ENCODE measurements around the gene PRRC2C. TPM values are rescaled to one million over a fixed set of nuclear protein-coding genes. Genes with fewer than 3 reads are reported as not detected.

The PRRC2C gene
- total and polyA plus RNA-seq, 2 experiments from 2014 or later, result 186 to 368 TPM

- H4K20me1 ChIP-seq (replicated peaks; ENCODE audit: insufficient read depth), result no peaks in the 10 kb centered on the region
- H3K4me1 ChIP-seq (ENCODE audit: insufficient read depth), result peaks cover 6% of the 10 kb centered on the region; the same call in 1 of the 2 replicates
- no peak for ATAC-seq
- Mint-ChIP-seq H3K4me3 (no peak overlapping the region), H3K4me1 (peaks cover 5% of the 10 kb centered on the region; the same call in 2 of the 3 replicates), H3K9me3 (no peaks in the 10 kb centered on the region), H3K36me3 (ENCODE audit: low read depth) (no peaks in the 10 kb centered on the region), H3K27me3 (ENCODE audit: insufficient read depth, low read depth, poor library complexity) (peaks cover 8% of the 10 kb centered on the region), H3K27ac (peak overlapping the region; percentile 47; the same call in 1 of the 2 replicates)
- H3K27ac ChIP-seq (ENCODE audit: low read depth), result no peak overlapping the region
- H2AFZ ChIP-seq, result no peak overlapping the region; the same call in 1 of the 2 replicates
- H3K36me3 ChIP-seq (ENCODE audit: insufficient read depth), result no peaks in the 10 kb centered on the region
- DNase-seq (ENCODE audit: low spot score), result no peak
- no peak overlapping the region for H3K4me2 ChIP-seq
- no peaks in the 10 kb centered on the region for H3F3A ChIP-seq (replicated peaks; ENCODE audit: low read depth)
- no peak for TF ChIP-seq CTCF (conservative IDR thresholded peaks at IDR 0.05; ENCODE audit: low read depth in 2 of 2)
- TF ChIP-seq NANOG (IDR thresholded peaks at IDR 0.05; ENCODE audit: borderline replicate concordance), result no peak
- TF ChIP-seq POLR2AphosphoS5 (IDR thresholded peaks at IDR 0.05; ENCODE audit: low read depth), result no peak
- no peak for TF ChIP-seq ZNF114 (CRISPR knock-in tag; IDR thresholded peaks at IDR 0.05)
- TF ChIP-seq ETS1 (IDR thresholded peaks at IDR 0.05), result no peak
- TF ChIP-seq REST (IDR thresholded peaks at IDR 0.05; ENCODE audit: unreplicated experiment), result no peak
- no peak for TF ChIP-seq EZH2phosphoT487 (IDR thresholded peaks at IDR 0.05; ENCODE audit: unreplicated experiment)
- no peak for TF ChIP-seq STAT1 (IDR thresholded peaks at IDR 0.05; ENCODE audit: unreplicated experiment)
- no peak for TF ChIP-seq ZNF462 (CRISPR knock-in tag; IDR thresholded peaks at IDR 0.05)
- TF ChIP-seq EZH2 (IDR thresholded peaks at IDR 0.05; ENCODE audit: low read depth, unreplicated experiment), result no peak
- TF ChIP-seq CREB1 (CRISPR knock-in tag; IDR thresholded peaks at IDR 0.05; ENCODE audit: low read depth), result no peak
- no peak for TF ChIP-seq ZNF331 (CRISPR knock-in tag; IDR thresholded peaks at IDR 0.05; ENCODE audit: low read depth)
- no peak overlapping the region for H3K4me3 ChIP-seq
- no peaks in the 10 kb centered on the region for H3K79me2 ChIP-seq (replicated peaks; ENCODE audit: insufficient read depth)
- H3K9me2 ChIP-seq (ENCODE audit: insufficient read depth), result no peaks in the 10 kb centered on the region
- H3K27me3 ChIP-seq (ENCODE audit: insufficient read depth), result no peaks in the 10 kb centered on the region
These were observed 38.9 kb upstream of the PRRC2C start for GRCh38 chr1:171446386-171446785.
